Spleen (tissue), 7 donors: ENCODE measurements around the gene STRIP2.

Experiments used
- CTCF ChIP-seq, 11 experiments: fragments of 200-600 bp in 7 of 11; fragments of 450-650 bp in 4 of 11; sonication (generic) in 4 of 11; IDR thresholded peaks in 8 of 11; conservative IDR thresholded peaks in 3 of 11; 1 replicate in 7 of 11; 2 replicates in 4 of 11; pipeline versions ENCODE4 v1.4.0 to v1.8.0; 2016 to 2021; ENCODE audit warnings: antibody characterized with exemption in 11 of 11, inconsistent platforms in 4 of 11, mild to moderate bottlenecking in 1 of 11
- POLR2A ChIP-seq, 3 donors: fragments of 450-650 bp; IDR thresholded peaks; one replicate each; pipeline ENCODE4 v1.5.1; 2017; ENCODE audit warnings: antibody characterized with exemption in 3 of 3, mild to moderate bottlenecking in 1 of 3
- POLR2AphosphoS5 ChIP-seq, 3 donors: sonication (generic); formaldehyde crosslinking; IDR thresholded peaks; one replicate each; pipeline ENCODE4 v1.5.1; 2017; ENCODE audit warnings: antibody characterized with exemption in 3 of 3
- donor health status: DM: no; HTN: no; CAD: no; lungs with moderate emphysema.
- donor health status: DM: no; HTN: no; CAD: no.
- donor health status: DM: no; HTN: no; CAD: no.

GRCh38 chr7:129495987-129496386 lies 61.8 kb downstream of the STRIP2 start:
- no peak for TF ChIP-seq CTCF (IDR thresholded peaks at IDR 0.05 in 8 of 11, conservative IDR thresholded peaks at IDR 0.05 in 3 of 11)
- TF ChIP-seq POLR2A (IDR thresholded peaks at IDR 0.05) = no peak
- no peak for TF ChIP-seq POLR2AphosphoS5 (IDR thresholded peaks at IDR 0.05)
